ENCODE measurements around the gene SLC47A1. TPM values are rescaled to one million over a fixed set of nuclear protein-coding genes. Genes with fewer than 3 reads are reported as not detected.
"Not testable (repeated sequence)": the region's sequence is repeated elsewhere in the genome, so short reads cannot be mapped to it uniquely, and the experiment has no call there.

The SLC47A1 gene
- polyA plus RNA-seq, 1 donor (not counting 4 experiments of a cell fraction or from before 2014, with no cell fraction given) = 0.07 TPM

DNA sequence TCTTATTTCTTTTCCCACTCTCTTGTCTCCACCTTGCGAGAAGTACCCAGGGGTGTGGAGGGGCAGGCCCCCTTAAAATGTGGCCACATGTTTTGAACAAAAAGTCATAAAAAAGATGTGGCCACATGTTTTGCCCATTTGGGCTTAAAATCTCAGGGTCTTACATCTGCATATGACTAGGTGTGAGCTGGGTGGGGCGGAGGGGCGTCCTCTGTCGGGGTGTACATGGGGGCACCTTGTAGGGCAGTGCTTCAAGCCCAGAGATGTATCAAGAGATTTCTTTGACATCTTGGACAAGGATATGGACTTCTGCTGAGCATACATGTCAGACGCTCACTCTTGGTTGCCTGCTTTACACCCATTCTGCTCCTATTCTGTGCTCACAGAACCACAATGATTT lies 13.0 kb upstream of the SLC47A1 start:
- H3K9me1 ChIP-seq (ENCODE audit: control insufficient read depth, extremely low read depth, insufficient read depth, low read length) = no peaks in the 10 kb centered on the region
- no peak overlapping the region for H3K4me2 ChIP-seq (ENCODE audit: control insufficient read depth, extremely low read depth, insufficient read depth, low read depth, low read length)
- H2AFZ ChIP-seq (ENCODE audit: control insufficient read depth, low read length) = no peak overlapping the region
- TF ChIP-seq EZH2 (IDR thresholded peaks at IDR 0.05; ENCODE audit: low read length) = no peak
- TF ChIP-seq, protein P1, sequence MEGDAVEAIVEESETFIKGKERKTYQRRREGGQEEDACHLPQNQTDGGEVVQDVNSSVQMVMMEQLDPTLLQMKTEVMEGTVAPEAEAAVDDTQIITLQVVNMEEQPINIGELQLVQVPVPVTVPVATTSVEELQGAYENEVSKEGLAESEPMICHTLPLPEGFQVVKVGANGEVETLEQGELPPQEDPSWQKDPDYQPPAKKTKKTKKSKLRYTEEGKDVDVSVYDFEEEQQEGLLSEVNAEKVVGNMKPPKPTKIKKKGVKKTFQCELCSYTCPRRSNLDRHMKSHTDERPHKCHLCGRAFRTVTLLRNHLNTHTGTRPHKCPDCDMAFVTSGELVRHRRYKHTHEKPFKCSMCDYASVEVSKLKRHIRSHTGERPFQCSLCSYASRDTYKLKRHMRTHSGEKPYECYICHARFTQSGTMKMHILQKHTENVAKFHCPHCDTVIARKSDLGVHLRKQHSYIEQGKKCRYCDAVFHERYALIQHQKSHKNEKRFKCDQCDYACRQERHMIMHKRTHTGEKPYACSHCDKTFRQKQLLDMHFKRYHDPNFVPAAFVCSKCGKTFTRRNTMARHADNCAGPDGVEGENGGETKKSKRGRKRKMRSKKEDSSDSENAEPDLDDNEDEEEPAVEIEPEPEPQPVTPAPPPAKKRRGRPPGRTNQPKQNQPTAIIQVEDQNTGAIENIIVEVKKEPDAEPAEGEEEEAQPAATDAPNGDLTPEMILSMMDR (optimal IDR thresholded peaks at IDR 0.05 in 1 of 3, IDR thresholded peaks at IDR 0.05 in 1 of 3, conservative IDR thresholded peaks at IDR 0.05 in 1 of 3; ENCODE audit: extremely low read depth in 1 of 3, insufficient read depth in 2 of 3, low read length in 3 of 3) = no peak
- H3K4me1 ChIP-seq (ENCODE audit: control insufficient read depth, extremely low read depth, insufficient read depth, low read length) = no peaks in the 10 kb centered on the region
- no peak overlapping the region for H3K9ac ChIP-seq (ENCODE audit: control insufficient read depth, extremely low read depth, insufficient read depth, low read length)
- dilution Hi-C loops (cut with MboI; ENCODE audit: extremely low pct_ligation_motif_present, low sequenced_read_pairs) = no loop called here
- no peak overlapping the region for H3K4me3 ChIP-seq (ENCODE audit: control insufficient read depth in 2 of 3, extremely low read depth in 1 of 3, insufficient read depth in 2 of 3, low read depth in 1 of 3, low read length in 3 of 3)
- no peaks in the 10 kb centered on the region for H3K9me3 ChIP-seq (ENCODE audit: control insufficient read depth, low read depth, low read length)
- DNase-seq (ENCODE audit: low read depth, low spot score) = no peak
- H3K27ac ChIP-seq (ENCODE audit: control insufficient read depth, insufficient read depth, low read length) = no peak overlapping the region
- H3K79me2 ChIP-seq (ENCODE audit: control insufficient read depth, insufficient read depth, low read length) = no peaks in the 10 kb centered on the region
- no peaks in the 10 kb centered on the region for H4K20me1 ChIP-seq (ENCODE audit: control insufficient read depth, extremely low read depth, insufficient read depth, low read length)
- peaks cover 7% of the 10 kb centered on the region for H3K27me3 ChIP-seq (ENCODE audit: control insufficient read depth, extremely low read depth, insufficient read depth, low read length)
- FAIRE-seq = no peak
- no peaks in the 10 kb centered on the region for H3K36me3 ChIP-seq (ENCODE audit: control insufficient read depth in 2 of 2, extremely low read depth in 1 of 2, insufficient read depth in 2 of 2, low read length in 2 of 2)

DNA sequence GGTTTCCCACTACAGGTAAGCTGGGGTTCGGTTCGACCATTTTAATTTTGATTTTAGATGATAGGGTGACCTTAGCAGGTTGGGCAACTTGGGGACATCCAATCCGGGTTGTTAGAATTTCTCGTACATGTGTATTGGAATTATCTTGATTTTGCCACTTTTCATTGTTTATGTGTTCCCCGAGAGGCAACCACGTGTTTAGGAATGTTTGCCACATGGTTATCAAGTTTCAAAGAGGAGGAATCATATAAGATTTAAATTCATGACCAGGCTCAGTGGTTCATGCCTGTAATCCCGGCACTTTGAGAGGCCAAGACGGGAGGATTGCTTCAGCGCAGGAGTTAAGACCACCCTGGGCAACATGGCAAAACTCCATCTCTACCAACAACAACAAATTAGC lies 10.0 kb upstream of the SLC47A1 start:
- DNase-seq (ENCODE audit: low read depth, low spot score) (no peak), FAIRE-seq (no peak)
- Histone ChIP-seq H3K4me3 (ENCODE audit: control insufficient read depth in 2 of 3, extremely low read depth in 1 of 3, insufficient read depth in 2 of 3, low read depth in 1 of 3, low read length in 3 of 3) (no peak overlapping the region), H3K79me2 (ENCODE audit: control insufficient read depth, insufficient read depth, low read length) (no peaks in the 10 kb centered on the region), H3K27me3 (ENCODE audit: control insufficient read depth, extremely low read depth, insufficient read depth, low read length) (peaks cover 7% of the 10 kb centered on the region), H3K9me1 (ENCODE audit: control insufficient read depth, extremely low read depth, insufficient read depth, low read length) (no peaks in the 10 kb centered on the region), H3K36me3 (ENCODE audit: control insufficient read depth in 2 of 2, extremely low read depth in 1 of 2, insufficient read depth in 2 of 2, low read length in 2 of 2) (no peaks in the 10 kb centered on the region), H3K4me2 (ENCODE audit: control insufficient read depth, extremely low read depth, insufficient read depth, low read depth, low read length) (no peak overlapping the region), H3K4me1 (ENCODE audit: control insufficient read depth, extremely low read depth, insufficient read depth, low read length) (no peaks in the 10 kb centered on the region), H4K20me1 (ENCODE audit: control insufficient read depth, extremely low read depth, insufficient read depth, low read length) (no peaks in the 10 kb centered on the region), H3K9me3 (ENCODE audit: control insufficient read depth, low read depth, low read length) (no peaks in the 10 kb centered on the region), H3K27ac (ENCODE audit: control insufficient read depth, insufficient read depth, low read length) (no peak overlapping the region), H3K9ac (ENCODE audit: control insufficient read depth, extremely low read depth, insufficient read depth, low read length) (no peak overlapping the region), H2AFZ (ENCODE audit: control insufficient read depth, low read length) (no peak overlapping the region)
- dilution Hi-C loops (cut with MboI; ENCODE audit: extremely low pct_ligation_motif_present, low sequenced_read_pairs) = no loop called here
- TF ChIP-seq EZH2 (IDR thresholded peaks at IDR 0.05; ENCODE audit: low read length) = no peak
- TF ChIP-seq, protein P1 (optimal IDR thresholded peaks at IDR 0.05 in 1 of 3, IDR thresholded peaks at IDR 0.05 in 1 of 3, conservative IDR thresholded peaks at IDR 0.05 in 1 of 3; ENCODE audit: extremely low read depth in 1 of 3, insufficient read depth in 2 of 3, low read length in 3 of 3) = no peak

DNA sequence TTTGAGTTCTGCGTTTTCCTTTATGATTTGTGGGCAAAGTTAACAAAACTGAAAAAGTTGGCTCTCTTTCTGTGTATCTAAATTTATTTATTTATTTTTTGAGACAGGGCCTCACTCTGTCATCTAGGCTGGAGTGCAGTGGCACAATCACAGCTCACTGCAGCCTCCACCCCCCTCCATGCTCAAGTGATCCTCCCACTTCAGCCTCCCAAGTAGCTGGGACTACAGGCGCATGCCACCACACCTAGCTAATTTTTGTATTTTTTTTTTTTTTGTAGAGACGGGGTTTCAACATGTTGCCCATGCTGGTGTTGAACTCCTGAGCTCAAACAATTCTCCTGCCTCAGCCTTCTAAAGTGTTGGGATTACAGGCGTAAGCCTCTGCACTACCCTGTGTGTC lies 6.7 kb upstream of the SLC47A1 start:
- H3K27me3 ChIP-seq (ENCODE audit: control insufficient read depth, extremely low read depth, insufficient read depth, low read length); H3K9ac ChIP-seq (ENCODE audit: control insufficient read depth, extremely low read depth, insufficient read depth, low read length); H3K4me1 ChIP-seq (ENCODE audit: control insufficient read depth, extremely low read depth, insufficient read depth, low read length); FAIRE-seq; H2AFZ ChIP-seq (ENCODE audit: control insufficient read depth, low read length); H3K9me1 ChIP-seq (ENCODE audit: control insufficient read depth, extremely low read depth, insufficient read depth, low read length); H3K4me3 ChIP-seq (ENCODE audit: control insufficient read depth in 2 of 3, extremely low read depth in 1 of 3, insufficient read depth in 2 of 3, low read depth in 1 of 3, low read length in 3 of 3); H3K36me3 ChIP-seq (ENCODE audit: control insufficient read depth in 2 of 2, extremely low read depth in 1 of 2, insufficient read depth in 2 of 2, low read length in 2 of 2); H3K4me2 ChIP-seq (ENCODE audit: control insufficient read depth, extremely low read depth, insufficient read depth, low read depth, low read length); dilution Hi-C loops (cut with MboI; ENCODE audit: extremely low pct_ligation_motif_present, low sequenced_read_pairs); H3K79me2 ChIP-seq (ENCODE audit: control insufficient read depth, insufficient read depth, low read length); H3K27ac ChIP-seq (ENCODE audit: control insufficient read depth, insufficient read depth, low read length); DNase-seq (ENCODE audit: low read depth, low spot score); H3K9me3 ChIP-seq (ENCODE audit: control insufficient read depth, low read depth, low read length); H4K20me1 ChIP-seq (ENCODE audit: control insufficient read depth, extremely low read depth, insufficient read depth, low read length): not testable (repeated sequence)
